Measurements from ENCODE around the gene DEAF1.

- peak; percentile 90 to 99 for TF ChIP-seq CTCF (conservative IDR thresholded peaks at IDR 0.05; ENCODE audit: low read depth in 2 of 2)
- no peak; the same call in 1 of the 2 replicates for TF ChIP-seq POLR2AphosphoS5 (IDR thresholded peaks at IDR 0.05; ENCODE audit: low read depth)
- TF ChIP-seq EZH2phosphoT487 (IDR thresholded peaks at IDR 0.05; ENCODE audit: unreplicated experiment) = no peak
- TF ChIP-seq REST (IDR thresholded peaks at IDR 0.05; ENCODE audit: unreplicated experiment) = no peak
- TF ChIP-seq EZH2 (IDR thresholded peaks at IDR 0.05; ENCODE audit: low read depth, unreplicated experiment) = no peak
Observed at GRCh38 chr11:727859-728748, 33.1 kb upstream of the DEAF1 start.

Data from GM23338 (cell line).